Keratinocyte (primary cell): ENCODE results near the gene HRCT1.

Experiments
- EZH2 ChIP-seq: IDR thresholded peaks from one replicate; pipeline ENCODE4 v1.6.1; 2012; ENCODE audit warnings: inconsistent platforms, mild to moderate bottlenecking, low read length, moderate library complexity
- TF ChIP-seq, protein P1 (sequence below), 3 experiments: IDR thresholded peaks in 1 of 3; conservative IDR thresholded peaks in 1 of 3; optimal IDR thresholded peaks in 1 of 3; 2 replicates in 2 of 3; 3 replicates in 1 of 3; pipeline versions ENCODE3 to v1.5.1; 2011; ENCODE audit warnings: low read length in 3 of 3, mild to moderate bottlenecking in 3 of 3, moderate library complexity in 2 of 3, control low read depth in 1 of 3, inconsistent platforms in 1 of 3; ENCODE audit not compliant: insufficient read depth in 2 of 3; ENCODE audit errors: extremely low read depth in 1 of 3

DNA sequence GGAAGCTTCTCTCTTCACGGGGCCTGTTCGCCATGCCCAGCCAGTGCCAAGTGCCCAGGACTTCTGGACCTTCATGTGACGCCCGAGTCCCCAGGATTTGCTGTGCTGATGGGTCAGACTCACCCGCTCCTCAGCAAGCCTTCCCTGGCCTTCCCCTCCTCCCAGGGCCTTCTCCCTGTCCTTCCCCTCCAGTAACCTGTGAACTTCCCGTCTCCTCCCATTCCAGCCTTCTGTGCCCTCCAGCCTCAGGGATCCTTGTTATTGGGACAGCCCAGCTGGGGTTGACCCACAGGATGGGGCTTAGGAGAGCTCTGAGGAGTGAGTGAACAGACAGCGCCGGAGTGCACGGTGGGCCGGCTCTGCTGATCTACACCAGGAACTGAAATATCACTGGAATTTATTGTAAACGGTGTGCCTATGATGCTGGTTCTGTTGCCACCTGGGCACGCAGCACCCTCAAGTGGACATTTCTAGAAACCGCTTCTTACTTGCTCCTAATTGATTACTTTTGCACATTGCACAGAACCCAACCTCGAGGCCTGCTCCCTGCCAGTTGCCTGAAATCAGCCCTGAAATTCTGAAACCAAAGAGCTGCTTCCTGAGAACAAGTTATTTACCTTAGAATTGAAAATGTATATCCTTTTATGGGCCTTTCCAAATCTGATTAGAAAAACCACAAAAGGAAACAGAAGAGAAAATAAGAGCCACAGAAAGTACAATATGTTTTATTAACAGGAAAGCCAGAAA lies 4.8 kb downstream of the HRCT1 start:
- TF ChIP-seq, protein P1, sequence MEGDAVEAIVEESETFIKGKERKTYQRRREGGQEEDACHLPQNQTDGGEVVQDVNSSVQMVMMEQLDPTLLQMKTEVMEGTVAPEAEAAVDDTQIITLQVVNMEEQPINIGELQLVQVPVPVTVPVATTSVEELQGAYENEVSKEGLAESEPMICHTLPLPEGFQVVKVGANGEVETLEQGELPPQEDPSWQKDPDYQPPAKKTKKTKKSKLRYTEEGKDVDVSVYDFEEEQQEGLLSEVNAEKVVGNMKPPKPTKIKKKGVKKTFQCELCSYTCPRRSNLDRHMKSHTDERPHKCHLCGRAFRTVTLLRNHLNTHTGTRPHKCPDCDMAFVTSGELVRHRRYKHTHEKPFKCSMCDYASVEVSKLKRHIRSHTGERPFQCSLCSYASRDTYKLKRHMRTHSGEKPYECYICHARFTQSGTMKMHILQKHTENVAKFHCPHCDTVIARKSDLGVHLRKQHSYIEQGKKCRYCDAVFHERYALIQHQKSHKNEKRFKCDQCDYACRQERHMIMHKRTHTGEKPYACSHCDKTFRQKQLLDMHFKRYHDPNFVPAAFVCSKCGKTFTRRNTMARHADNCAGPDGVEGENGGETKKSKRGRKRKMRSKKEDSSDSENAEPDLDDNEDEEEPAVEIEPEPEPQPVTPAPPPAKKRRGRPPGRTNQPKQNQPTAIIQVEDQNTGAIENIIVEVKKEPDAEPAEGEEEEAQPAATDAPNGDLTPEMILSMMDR (optimal IDR thresholded peaks at IDR 0.05 in 1 of 3, IDR thresholded peaks at IDR 0.05 in 1 of 3, conservative IDR thresholded peaks at IDR 0.05 in 1 of 3; ENCODE audit: extremely low read depth in 1 of 3, insufficient read depth in 2 of 3, low read length in 3 of 3) = peak; percentile 70 to 87 (median 74)
- no peak for TF ChIP-seq EZH2
